Fibroblast of lung (primary cell): Measurements from ENCODE around the gene AEN. TPM values are rescaled to one million over a fixed set of nuclear protein-coding genes. Genes with fewer than 3 reads are reported as not detected.
A peak's percentile ranks its signal among the peaks of the same experiment; 100 is the strongest.

ENCODE experiments used
- DNase-seq, 2 donors: peaks; one replicate each; pipeline versions ENCODE4 v3.0.0 to v3.0.0-alpha.2; 2010; ENCODE audit warnings: low read depth in 2 of 2
- H2AFZ ChIP-seq: 2 replicates; pipeline ENCODE4 v1.5.1; 2012; ENCODE audit warnings: low read length, control low read depth, inconsistent platforms
- H3K27ac ChIP-seq: 2 replicates; pipeline ENCODE4 v1.5.1; 2011; ENCODE audit warnings: low read length, control low read depth; ENCODE audit not compliant: insufficient read depth
- H3K27me3 ChIP-seq: 2 replicates; pipeline ENCODE4 v1.5.1; 2011; ENCODE audit warnings: mild to moderate bottlenecking, low read length; ENCODE audit not compliant: control insufficient read depth, insufficient read depth
- H3K36me3 ChIP-seq: 2 replicates; pipeline ENCODE4 v1.5.1; 2011; ENCODE audit warnings: low read length; ENCODE audit not compliant: control insufficient read depth, insufficient read depth
- H3K4me1 ChIP-seq: 2 replicates; pipeline ENCODE4 v1.5.1; 2011; ENCODE audit warnings: low read length; ENCODE audit not compliant: control insufficient read depth, insufficient read depth; ENCODE audit errors: extremely low read depth
- H3K4me2 ChIP-seq: 2 replicates; pipeline ENCODE4 v1.5.1; 2011; ENCODE audit warnings: low read length, control low read depth; ENCODE audit not compliant: insufficient read depth; ENCODE audit errors: extremely low read depth
- H3K4me3 ChIP-seq, 4 experiments: fragments of 200-600 bp in 1 of 4; sonication (generic) in 1 of 4; replicated peaks in 1 of 4; 2 replicates each; pipeline ENCODE4 v1.5.1; 2011 to 2016; ENCODE audit warnings: low read length in 4 of 4, low read depth in 3 of 4, mild to moderate bottlenecking in 3 of 4, control low read depth in 2 of 4, inconsistent platforms in 1 of 4, mixed read lengths in 1 of 4; ENCODE audit not compliant: insufficient read depth in 1 of 4; ENCODE audit errors: control extremely low read depth in 1 of 4
- H3K79me2 ChIP-seq: 2 replicates; pipeline ENCODE4 v1.5.1; 2012; ENCODE audit warnings: mild to moderate bottlenecking, low read length, inconsistent platforms; ENCODE audit not compliant: control insufficient read depth, insufficient read depth
- H3K9ac ChIP-seq: 2 replicates; pipeline ENCODE4 v1.5.1; 2011; ENCODE audit warnings: mild to moderate bottlenecking, low read length, control low read depth; ENCODE audit not compliant: insufficient read depth
- H3K9me3 ChIP-seq: 2 replicates; pipeline ENCODE4 v1.5.1; 2012; ENCODE audit warnings: low read depth, low read length; ENCODE audit not compliant: control insufficient read depth, insufficient read depth
- H4K20me1 ChIP-seq: 2 replicates; pipeline ENCODE4 v1.5.1; 2011; ENCODE audit warnings: low read length; ENCODE audit not compliant: control insufficient read depth, insufficient read depth; ENCODE audit errors: extremely low read depth
- CTCF ChIP-seq, 2 donors: IDR thresholded peaks in 1 of 2; conservative IDR thresholded peaks in 1 of 2; 1 replicate in 1 of 2; 2 replicates in 1 of 2; pipeline ENCODE4 v1.5.1; 2011 to 2012; ENCODE audit warnings: low read length in 2 of 2, control low read depth in 1 of 2, inconsistent platforms in 1 of 2, low read depth in 1 of 2, mild to moderate bottlenecking in 1 of 2
- EZH2 ChIP-seq: IDR thresholded peaks from 2 replicates; pipeline ENCODE4 v1.5.1; 2012; ENCODE audit warnings: low read length, control low read depth, mild to moderate bottlenecking; ENCODE audit errors: missing control alignments
- polyA plus RNA-seq, 2 donors: library from polyadenylated mRNA; depleted of rRNA in 1 of 2; stranded (reverse) in 1 of 2; unstranded in 1 of 2; fragments of >200 nt; gene quantifications; 2 replicates each; pipeline ENCODE4 v1.2.1, GENCODE V29; 2011 to 2012; ENCODE audit warnings: missing spikeins in 1 of 2
- total RNA-seq: library from RNA; depleted of rRNA; stranded (reverse); fragments of >200 nt; gene quantifications from 2 replicates; pipeline ENCODE4 v1.2.1, GENCODE V29; 2014

Gene AEN
- total and polyA plus RNA-seq, 2 donors (not counting 1 experiment from before 2014, with no cell fraction given) = 18.5 to 83.7 TPM

DNA sequence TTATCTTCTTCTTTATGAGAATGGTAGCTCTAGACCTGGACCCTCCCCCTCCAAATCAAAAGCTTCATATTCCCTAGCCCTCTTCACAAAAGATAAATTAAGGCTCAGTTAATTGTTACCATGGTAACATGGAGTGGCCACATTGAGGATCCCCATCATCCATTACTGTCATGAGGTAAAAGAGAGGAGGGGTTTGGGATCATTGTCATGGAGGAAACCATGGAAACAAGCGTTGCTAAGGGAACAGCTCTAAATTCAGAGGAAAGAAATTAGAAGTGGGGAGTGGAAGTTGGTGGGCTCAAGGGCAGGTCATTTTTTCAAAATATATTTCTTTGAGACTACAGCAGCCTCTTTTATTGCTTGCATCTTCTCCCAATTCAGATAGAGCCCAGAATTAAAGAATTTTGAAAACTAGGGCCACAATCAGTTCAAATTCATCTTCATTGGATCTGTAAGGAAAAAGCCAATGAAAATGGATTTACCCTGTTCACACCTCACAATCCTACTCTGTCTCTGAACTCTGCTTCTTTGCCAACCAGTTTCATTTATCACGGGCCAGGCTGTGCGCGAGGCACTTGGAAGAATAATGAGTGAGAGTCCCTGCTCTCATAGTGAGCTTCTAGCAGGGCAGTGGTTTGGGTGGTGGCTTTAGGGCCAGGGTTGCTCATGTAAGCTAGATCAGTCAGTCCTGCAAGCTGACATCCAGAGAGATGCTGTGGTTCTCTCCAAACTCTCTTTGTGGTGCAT is 11.6 kb upstream of the AEN start:
- Histone ChIP-seq H3K36me3 (no peaks in the 10 kb centered on the region), H3K4me3 (no peak overlapping the region), H3K27me3 (peaks cover 24% of the 10 kb centered on the region), H2AFZ (no peak overlapping the region), H3K9me3 (no peaks in the 10 kb centered on the region), H4K20me1 (no peaks in the 10 kb centered on the region), H3K27ac (no peak overlapping the region), H3K4me2 (no peak overlapping the region), H3K4me1 (peaks cover 3% of the 10 kb centered on the region), H3K9ac (no peak overlapping the region), H3K79me2 (no peaks in the 10 kb centered on the region)
- TF ChIP-seq EZH2 = no peak
- TF ChIP-seq CTCF (conservative IDR thresholded peaks at IDR 0.05 in 1 of 2, IDR thresholded peaks at IDR 0.05 in 1 of 2; ENCODE audit: low read depth in 1 of 2, low read length in 2 of 2) = no peak
- DNase-seq = no peak

- Histone ChIP-seq H3K4me1 (peaks cover 3% of the 10 kb centered on the region), H3K27me3 (peaks cover 14% of the 10 kb centered on the region), H3K9me3 (no peaks in the 10 kb centered on the region), H3K27ac (no peak overlapping the region), H3K36me3 (no peaks in the 10 kb centered on the region), H4K20me1 (no peaks in the 10 kb centered on the region), H3K4me2 (no peak overlapping the region), H3K4me3 (no peak overlapping the region), H3K9ac (no peak overlapping the region), H2AFZ (no peak overlapping the region), H3K79me2 (no peaks in the 10 kb centered on the region)
- DNase-seq = peak in 1 of 2 donors; percentile 20
- TF ChIP-seq CTCF (conservative IDR thresholded peaks at IDR 0.05 in 1 of 2, IDR thresholded peaks at IDR 0.05 in 1 of 2; ENCODE audit: low read depth in 1 of 2, low read length in 2 of 2) = peak in 1 of 2 donors; percentile 13
- no peak for TF ChIP-seq EZH2
These were observed 10.4 kb upstream of the AEN start for GRCh38 chr15:88610701-88611231.

- TF ChIP-seq EZH2 (no peak), CTCF (conservative IDR thresholded peaks at IDR 0.05 in 1 of 2, IDR thresholded peaks at IDR 0.05 in 1 of 2; ENCODE audit: low read depth in 1 of 2, low read length in 2 of 2) (no peak)
- no peak overlapping the region for H3K4me3 ChIP-seq
- H3K27ac ChIP-seq = no peak overlapping the region
- H3K36me3 ChIP-seq = no peaks in the 10 kb centered on the region
- no peak overlapping the region for H3K9ac ChIP-seq
- H3K79me2 ChIP-seq = no peaks in the 10 kb centered on the region
- H3K9me3 ChIP-seq = no peaks in the 10 kb centered on the region
- H3K4me2 ChIP-seq = no peak overlapping the region
- no peaks in the 10 kb centered on the region for H4K20me1 ChIP-seq
- no peak for DNase-seq
- no peak overlapping the region for H2AFZ ChIP-seq
- peaks cover 3% of the 10 kb centered on the region for H3K4me1 ChIP-seq
- H3K27me3 ChIP-seq = peaks cover 2% of the 10 kb centered on the region
These were observed 8.8 kb upstream of the AEN start for GRCh38 chr15:88612186-88612796.
